ENCODE measurements around the gene CCDC187. TPM values are rescaled to one million over a fixed set of nuclear protein-coding genes. Genes with fewer than 3 reads are reported as not detected.

The CCDC187 gene
- polyA plus RNA-seq, 3 donors from 2014 or later, result not detected

DNA sequence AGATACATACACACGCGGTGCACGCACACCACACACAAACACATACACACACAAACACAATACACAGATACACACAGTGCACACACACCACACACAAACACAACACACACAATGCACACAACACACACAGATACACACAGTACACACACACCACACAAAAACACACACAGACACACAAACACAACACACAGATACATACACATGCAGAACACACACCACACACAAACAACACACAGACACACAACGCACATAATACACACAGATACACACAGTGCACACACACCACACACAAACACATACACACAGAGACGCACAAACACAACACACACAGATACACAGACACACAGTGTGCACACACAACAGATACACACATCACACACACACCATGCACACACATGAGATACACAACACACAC lies 5.9 kb upstream of the CCDC187 start:
- H3K36me3 Mint-ChIP-seq, result no peaks in the 10 kb centered on the region
- H3K27ac Mint-ChIP-seq, result no peak overlapping the region
- no peak for DNase-seq
- H3K4me3 Mint-ChIP-seq, result no peak overlapping the region
- H3K9me3 Mint-ChIP-seq, result no peaks in the 10 kb centered on the region
- H3K4me1 Mint-ChIP-seq, result peaks cover 5 to 8% of the 10 kb centered on the region in 2 donors
- H3K27me3 Mint-ChIP-seq (ENCODE audit: low read depth in 3 of 3), result peaks cover 6 to 18% (median 7%) of the 10 kb centered on the region in 3 donors

DNA sequence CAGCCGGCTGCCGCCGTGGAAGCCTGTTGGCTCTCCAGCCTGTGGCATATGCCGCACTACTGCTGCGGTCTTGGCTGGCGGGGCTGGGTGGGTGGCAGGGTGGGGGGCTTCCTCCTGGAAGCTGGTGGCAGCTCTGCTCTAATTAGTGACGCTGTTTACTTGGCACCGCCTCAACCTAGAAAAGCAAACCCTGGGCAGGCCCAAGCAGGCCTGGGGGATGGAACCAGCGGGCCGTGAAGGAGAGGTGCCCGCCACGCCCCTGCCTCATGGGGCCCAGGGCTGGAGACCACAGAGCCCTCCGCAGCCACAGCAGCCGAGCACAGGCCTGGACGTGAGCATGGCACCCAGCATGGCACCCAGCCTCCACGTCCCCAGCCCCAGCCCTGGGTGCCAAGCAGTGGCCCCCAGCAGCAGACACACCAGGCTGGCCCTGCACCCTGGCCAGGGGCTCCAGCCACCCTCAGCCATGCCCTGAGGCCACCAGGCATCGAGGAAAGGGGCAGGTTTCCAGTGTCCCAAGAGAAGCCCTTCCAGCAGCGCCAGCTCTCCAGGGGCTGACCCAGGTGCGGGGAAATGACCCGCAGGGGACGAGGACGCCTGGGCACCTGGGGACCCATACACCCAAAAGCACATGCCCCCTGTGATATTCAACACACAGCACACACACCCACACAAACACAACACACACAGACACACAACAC lies 5.4 kb upstream of the CCDC187 start:
- H3K4me3 Mint-ChIP-seq, result no peak overlapping the region
- peaks cover under 1 to 4% of the 10 kb centered on the region in 2 donors for H3K4me1 Mint-ChIP-seq
- H3K36me3 Mint-ChIP-seq, result no peaks in the 10 kb centered on the region
- H3K27me3 Mint-ChIP-seq (ENCODE audit: low read depth in 3 of 3), result peaks cover 0 to 12% (median 2%) of the 10 kb centered on the region in 3 donors
- no peak overlapping the region for H3K27ac Mint-ChIP-seq
- peak in 2 of 3 donors; percentile 37 to 45 for DNase-seq
- H3K9me3 Mint-ChIP-seq, result no peaks in the 10 kb centered on the region

DNA sequence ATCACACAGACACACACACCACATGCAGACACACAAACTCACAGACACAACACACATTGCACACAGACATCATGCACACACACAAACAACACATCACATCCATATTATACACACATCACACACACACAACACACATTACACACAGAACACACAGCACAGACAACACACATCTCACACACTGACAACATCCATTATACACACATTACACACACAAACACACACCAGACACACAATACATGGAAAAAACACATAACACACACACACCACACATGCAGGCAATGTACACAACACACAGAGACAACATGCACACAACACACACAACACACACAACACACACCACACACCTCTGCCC lies 4.8 kb upstream of the CCDC187 start:
- H3K27ac Mint-ChIP-seq, result no peak overlapping the region
- H3K4me1 Mint-ChIP-seq, result peaks cover 0 to 4% of the 10 kb centered on the region in 2 donors
- no peak overlapping the region for H3K4me3 Mint-ChIP-seq
- H3K9me3 Mint-ChIP-seq, result no peaks in the 10 kb centered on the region
- no peaks in the 10 kb centered on the region for H3K36me3 Mint-ChIP-seq
- H3K27me3 Mint-ChIP-seq (ENCODE audit: low read depth in 3 of 3), result peaks cover 0 to 7% (median 0%) of the 10 kb centered on the region in 3 donors
- DNase-seq, result no peak

DNA sequence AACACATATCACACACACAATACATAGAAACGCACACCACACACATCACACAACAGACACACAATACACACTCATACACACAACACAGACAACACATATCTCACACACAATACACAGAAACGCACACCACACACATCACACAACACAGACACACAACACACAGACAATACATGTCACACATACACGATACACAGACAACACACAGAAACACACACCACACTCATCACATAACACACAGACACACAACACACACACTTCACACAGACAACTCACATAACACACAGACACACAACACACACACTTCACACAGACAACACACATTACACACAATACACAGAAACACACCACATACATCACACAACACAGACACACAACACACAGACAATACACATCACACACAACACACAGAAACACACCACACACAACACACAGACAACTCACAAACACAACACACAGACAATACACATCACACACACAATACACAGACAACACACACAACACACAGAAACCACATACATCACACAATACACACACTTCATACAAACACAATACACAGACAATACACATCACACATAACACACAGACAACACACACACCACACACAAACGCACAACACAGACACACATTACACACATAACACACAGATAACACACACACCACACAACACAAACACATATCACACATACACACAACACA lies 4.3 kb upstream of the CCDC187 start:
- no peak overlapping the region for H3K4me3 Mint-ChIP-seq
- H3K9me3 Mint-ChIP-seq, result no peaks in the 10 kb centered on the region
- H3K27me3 Mint-ChIP-seq (ENCODE audit: low read depth in 3 of 3), result peaks cover 0 to 5% (median 0%) of the 10 kb centered on the region in 3 donors
- H3K36me3 Mint-ChIP-seq, result no peaks in the 10 kb centered on the region
- H3K27ac Mint-ChIP-seq, result no peak overlapping the region
- peaks cover 0 to 4% of the 10 kb centered on the region in 2 donors for H3K4me1 Mint-ChIP-seq
- DNase-seq, result no peak

DNA sequence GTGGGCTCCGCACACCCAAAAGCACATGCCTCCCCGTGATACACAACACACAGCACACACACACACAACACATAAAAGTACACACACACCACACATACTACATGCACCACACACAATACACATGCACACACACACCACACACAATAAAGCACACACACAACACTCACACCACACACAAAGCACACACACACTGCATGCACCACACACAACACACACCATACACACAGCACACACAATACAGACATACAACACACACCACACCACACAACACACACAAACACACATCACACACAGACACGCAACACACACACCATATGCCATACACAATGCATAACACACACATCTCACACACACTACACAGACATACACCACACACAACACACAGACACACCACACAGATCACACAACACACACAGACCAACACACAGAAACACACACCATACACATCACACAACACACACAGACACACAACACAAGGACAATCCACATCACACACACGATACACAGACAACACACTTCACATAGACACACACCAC lies 3.4 kb upstream of the CCDC187 start:
- Mint-ChIP-seq H3K36me3 (no peaks in the 10 kb centered on the region), H3K4me3 (no peak overlapping the region), H3K9me3 (no peaks in the 10 kb centered on the region), H3K4me1 (peaks cover 0 to 4% of the 10 kb centered on the region in 2 donors), H3K27ac (no peak overlapping the region), H3K27me3 (ENCODE audit: low read depth in 3 of 3) (peaks cover 0 to 2% (median 1%) of the 10 kb centered on the region in 3 donors)
- DNase-seq, result no peak

DNA sequence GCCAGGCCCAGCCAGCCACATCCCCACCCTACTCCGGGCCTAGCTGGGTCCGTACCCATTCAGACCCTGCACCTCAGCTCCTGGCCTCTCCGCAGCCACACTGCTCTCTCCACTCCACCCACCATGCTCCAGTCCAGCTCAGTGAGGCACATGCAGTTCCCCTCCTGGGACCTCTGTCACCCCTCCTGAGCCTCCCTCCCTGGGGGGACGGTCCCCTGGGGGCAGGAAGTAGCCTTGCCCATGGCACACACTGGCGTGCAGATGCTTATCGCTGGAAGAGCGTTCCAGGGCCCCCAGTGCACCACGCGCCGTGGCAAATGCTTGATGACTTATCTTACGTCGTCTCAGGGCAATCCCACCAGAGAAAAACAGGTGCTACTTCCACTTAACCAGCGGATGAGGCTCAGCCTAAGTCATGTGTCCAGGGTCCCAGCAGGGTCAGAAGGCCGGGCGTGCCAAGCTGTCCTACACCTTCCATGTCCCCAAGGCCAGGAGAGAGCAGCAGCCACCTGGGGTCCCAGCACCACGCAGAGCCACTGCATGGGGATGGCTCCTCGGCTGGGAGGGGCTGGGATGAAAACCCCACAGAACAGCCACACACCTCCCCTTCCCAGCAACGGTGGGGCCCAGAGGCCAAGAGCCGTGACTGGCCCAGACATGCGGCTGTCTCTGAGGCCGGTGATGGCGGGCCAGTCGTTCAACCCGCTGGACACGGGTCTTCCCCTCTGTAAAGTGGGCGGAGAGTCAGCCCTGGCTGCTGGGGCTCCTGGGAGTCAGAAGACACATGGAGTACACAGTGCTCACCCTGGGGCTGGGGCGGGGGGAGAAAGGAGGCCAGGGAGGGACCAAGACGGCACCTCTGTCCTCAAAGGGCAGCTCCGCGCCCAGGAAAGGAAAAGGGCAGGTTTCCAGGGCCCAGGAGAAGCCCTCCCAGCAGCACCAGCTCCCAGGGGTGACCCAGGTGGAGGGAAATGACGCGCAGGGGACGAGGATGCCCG lies 2.6 kb upstream of the CCDC187 start:
- peak in 1 of 3 donors; percentile 15 for DNase-seq
- Mint-ChIP-seq H3K4me3 (no peak overlapping the region), H3K27me3 (ENCODE audit: low read depth in 3 of 3) (peaks cover 0 to 2% (median 1%) of the 10 kb centered on the region in 3 donors)

DNA sequence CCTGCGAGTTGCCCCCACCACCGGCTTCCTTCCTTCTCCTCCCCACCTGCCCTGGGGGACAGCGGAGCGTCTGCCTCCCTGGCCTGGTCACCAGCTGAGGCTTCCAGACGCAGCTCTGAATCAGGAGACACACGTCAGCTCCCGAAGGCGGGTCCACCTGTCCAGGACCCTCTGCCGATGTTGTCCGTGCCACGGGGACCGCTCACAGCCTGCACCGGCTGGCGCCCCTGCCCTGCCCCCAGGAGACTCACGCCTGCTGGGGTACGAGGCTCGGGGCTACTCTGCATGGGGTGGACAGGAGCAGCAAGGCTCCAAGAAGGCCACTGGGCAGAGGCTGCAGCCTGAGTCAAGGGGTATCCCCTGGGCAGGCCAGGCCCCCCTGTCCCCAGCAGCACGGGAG lies 1.9 kb upstream of the CCDC187 start:
- peaks cover 1 to 2% (median 2%) of the 10 kb centered on the region in 3 donors for H3K27me3 Mint-ChIP-seq (ENCODE audit: low read depth in 3 of 3)
- H3K9me3 Mint-ChIP-seq, result no peaks in the 10 kb centered on the region
- no peak overlapping the region for H3K4me3 Mint-ChIP-seq
- H3K4me1 Mint-ChIP-seq, result peaks cover 0 to 4% of the 10 kb centered on the region in 2 donors
- no peaks in the 10 kb centered on the region for H3K36me3 Mint-ChIP-seq
- H3K27ac Mint-ChIP-seq, result peak overlapping the region in 1 of 6 donors; percentile 42
- DNase-seq, result no peak

More for the DNA sequence above, 2.6 kb upstream of the CCDC187 start:
- Mint-ChIP-seq H3K9me3 (no peaks in the 10 kb centered on the region), H3K36me3 (no peaks in the 10 kb centered on the region), H3K4me1 (peaks cover 0 to 4% of the 10 kb centered on the region in 2 donors), H3K27ac (peak overlapping the region in 2 of 6 donors; percentile 23 to 42)

DNA sequence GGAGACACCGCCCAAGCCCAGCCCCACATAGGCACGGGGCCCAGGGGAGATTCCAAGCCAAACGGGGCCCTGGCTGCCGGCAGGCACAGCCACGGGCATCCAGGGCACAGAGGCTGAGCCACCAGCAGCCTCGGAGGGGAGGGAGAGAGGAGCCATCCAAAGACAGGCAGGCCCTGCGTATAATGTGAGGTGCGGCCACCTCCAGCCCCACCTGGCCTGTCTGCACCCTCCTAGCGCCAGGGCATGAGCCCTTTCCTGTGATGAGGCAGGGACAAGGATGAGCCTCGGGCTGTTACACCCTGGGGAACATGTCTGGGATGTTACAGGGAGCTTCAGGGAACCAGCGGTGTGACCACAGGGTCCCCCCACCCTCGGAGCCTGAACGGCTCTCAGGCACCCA lies 1.1 kb upstream of the CCDC187 start:
- Mint-ChIP-seq H3K36me3 (no peaks in the 10 kb centered on the region), H3K4me1 (peaks cover 0 to 4% of the 10 kb centered on the region in 2 donors), H3K27ac (no peak overlapping the region), H3K4me3 (no peak overlapping the region), H3K9me3 (no peaks in the 10 kb centered on the region), H3K27me3 (ENCODE audit: low read depth in 3 of 3) (peaks cover 1 to 2% (median 2%) of the 10 kb centered on the region in 3 donors)
- no peak for DNase-seq

DNA sequence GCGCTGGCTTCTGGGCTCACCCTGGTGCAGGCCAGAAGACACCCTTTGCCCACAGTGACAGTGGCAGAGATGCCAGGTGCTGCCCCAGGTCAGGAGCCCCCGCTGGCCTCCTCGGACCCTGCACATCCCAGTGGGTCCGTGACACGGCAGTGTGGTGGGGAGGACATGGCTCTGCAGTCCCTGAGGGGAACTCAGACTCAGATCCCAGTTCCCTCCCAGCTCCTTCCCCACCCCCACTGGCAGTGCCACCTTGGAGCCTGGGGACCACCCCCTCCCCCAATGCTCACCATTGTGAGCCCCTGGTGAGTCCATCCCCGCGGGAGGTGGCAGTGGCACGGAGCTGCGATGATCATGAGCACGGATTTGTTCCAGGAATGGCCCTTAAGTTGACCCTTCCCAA lies 562 bp upstream of the CCDC187 start:
- no peak overlapping the region for H3K27ac Mint-ChIP-seq
- H3K9me3 Mint-ChIP-seq, result no peaks in the 10 kb centered on the region
- H3K4me3 Mint-ChIP-seq, result no peak overlapping the region
- H3K4me1 Mint-ChIP-seq, result peaks cover 0 to 4% of the 10 kb centered on the region in 2 donors
- H3K27me3 Mint-ChIP-seq (ENCODE audit: low read depth in 3 of 3), result peaks cover 1 to 2% (median 2%) of the 10 kb centered on the region in 3 donors
- DNase-seq, result no peak
- H3K36me3 Mint-ChIP-seq, result no peaks in the 10 kb centered on the region

DNA sequence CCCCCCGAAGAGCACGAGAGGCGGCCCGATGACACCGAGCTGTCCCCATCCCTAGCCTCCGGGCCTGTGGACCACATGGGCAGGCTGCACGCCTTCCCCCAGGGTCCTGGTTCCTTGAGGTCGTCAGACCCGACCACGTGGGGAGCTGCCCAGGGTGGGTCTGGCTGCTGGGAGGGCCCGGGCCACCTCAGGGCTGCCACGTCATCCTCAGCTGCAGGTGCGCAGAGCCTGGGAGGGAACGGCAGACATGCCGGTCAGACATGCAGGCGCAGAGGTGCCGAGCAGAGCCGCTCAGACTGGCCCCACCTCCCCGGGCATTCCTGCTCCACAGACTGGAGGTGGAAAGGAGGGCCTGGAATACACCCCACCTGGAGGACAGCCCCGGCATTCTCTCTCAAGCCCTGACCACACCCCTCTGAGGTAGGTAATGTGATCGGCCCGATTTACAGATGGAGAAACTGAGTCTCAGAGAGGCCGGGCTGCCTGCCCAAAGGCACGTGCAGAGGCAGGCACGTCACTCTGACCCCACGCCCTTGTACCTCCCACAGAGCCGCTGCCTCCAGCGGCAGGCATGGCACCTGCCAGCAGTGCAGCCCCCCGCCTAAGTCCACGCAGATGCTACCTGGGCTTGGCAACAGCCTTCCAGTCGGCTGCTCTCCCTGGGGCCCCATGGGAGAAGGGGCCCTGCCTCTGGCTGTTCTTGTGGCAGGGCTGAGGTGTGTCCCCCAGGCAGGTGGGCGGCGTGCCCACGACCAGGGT lies 649 bp downstream of the CCDC187 start:
- H3K36me3 Mint-ChIP-seq, result no peaks in the 10 kb centered on the region
- H3K27me3 Mint-ChIP-seq (ENCODE audit: low read depth in 3 of 3), result peaks cover 2 to 4% (median 3%) of the 10 kb centered on the region in 3 donors
- H3K27ac Mint-ChIP-seq, result no peak overlapping the region
- peaks cover 0 to 4% of the 10 kb centered on the region in 2 donors for H3K4me1 Mint-ChIP-seq
- no peak overlapping the region for H3K4me3 Mint-ChIP-seq
- H3K9me3 Mint-ChIP-seq, result no peaks in the 10 kb centered on the region
- DNase-seq, result no peak

DNA sequence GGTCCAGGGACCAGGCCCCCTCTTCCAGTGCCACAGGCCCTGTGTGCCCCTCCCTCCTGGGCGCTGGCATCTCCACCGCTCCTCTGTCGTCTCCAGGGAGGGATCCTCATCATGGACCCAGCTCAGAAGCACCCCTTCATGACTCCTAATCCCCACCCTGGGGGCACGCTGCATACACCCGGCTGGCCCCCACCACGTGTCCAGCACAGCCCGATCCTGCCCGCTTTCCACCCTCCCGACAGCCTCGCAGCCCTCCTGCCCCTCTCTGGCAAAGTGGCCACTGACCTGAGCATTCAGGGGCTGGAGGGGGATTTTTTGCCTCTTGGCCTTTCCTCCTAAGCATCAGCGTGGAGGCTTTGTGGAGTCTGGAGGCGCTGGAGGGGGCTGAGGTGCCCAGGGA lies 1.4 kb downstream of the CCDC187 start:
- Mint-ChIP-seq H3K27me3 (ENCODE audit: low read depth in 3 of 3) (peaks cover 2 to 4% (median 3%) of the 10 kb centered on the region in 3 donors), H3K4me1 (peaks cover 0 to 4% of the 10 kb centered on the region in 2 donors), H3K9me3 (no peaks in the 10 kb centered on the region), H3K4me3 (no peak overlapping the region), H3K27ac (no peak overlapping the region), H3K36me3 (no peaks in the 10 kb centered on the region)
- DNase-seq, result no peak

DNA sequence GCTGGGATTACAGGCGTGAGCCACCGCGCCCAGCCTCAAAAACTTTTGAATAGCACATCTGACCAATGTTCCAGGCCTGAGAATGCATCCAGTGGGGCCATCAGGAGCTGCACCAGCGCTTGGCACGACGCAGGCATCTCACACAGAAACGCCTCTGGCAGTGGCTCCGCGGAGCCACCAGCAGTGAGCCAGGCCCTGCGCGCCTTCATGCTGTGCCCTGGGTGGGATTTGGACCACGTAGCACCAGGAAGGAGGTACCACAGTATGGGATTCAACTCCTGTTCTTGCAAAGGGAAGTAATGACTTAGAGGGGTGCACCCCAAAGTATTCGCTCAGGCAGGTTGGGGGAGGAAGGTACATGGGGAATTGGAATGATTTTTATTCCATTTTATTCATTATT lies 3.0 kb downstream of the CCDC187 start:
- no peak overlapping the region for H3K27ac Mint-ChIP-seq
- no peak overlapping the region for H3K4me3 Mint-ChIP-seq
- H3K36me3 Mint-ChIP-seq, result no peaks in the 10 kb centered on the region
- peaks cover 2 to 4% (median 2%) of the 10 kb centered on the region in 3 donors for H3K27me3 Mint-ChIP-seq (ENCODE audit: low read depth in 3 of 3)
- H3K9me3 Mint-ChIP-seq, result no peaks in the 10 kb centered on the region
- no peaks in the 10 kb centered on the region for H3K4me1 Mint-ChIP-seq
- no peak for DNase-seq

DNA sequence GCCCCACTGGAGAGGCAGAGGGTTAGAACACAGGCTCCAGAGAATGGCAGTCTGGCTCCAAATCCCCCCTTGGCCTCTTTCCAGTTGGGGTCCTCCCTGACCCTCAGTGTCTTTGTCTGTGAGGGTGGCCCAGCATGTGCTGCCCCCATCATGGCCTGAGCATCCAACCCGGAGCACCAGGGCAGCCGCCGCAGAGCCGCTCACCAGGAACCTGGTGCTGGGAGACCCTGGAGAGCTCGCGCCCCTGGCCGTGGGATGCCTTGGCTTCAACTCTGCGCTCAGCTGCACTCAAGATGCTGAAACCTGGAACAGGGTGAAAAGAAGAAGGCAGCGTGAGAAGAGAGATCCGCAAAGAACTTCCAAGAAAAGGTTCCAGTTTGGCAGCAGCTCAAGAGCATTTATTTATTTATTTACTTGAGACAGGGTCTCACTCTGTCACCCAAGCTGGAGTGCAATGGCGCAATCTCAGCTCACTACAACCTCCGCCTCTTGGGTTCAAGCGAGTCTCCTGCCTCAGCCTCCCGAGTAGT lies 3.8 kb downstream of the CCDC187 start:
- Mint-ChIP-seq H3K27me3 (ENCODE audit: low read depth in 3 of 3) (peaks cover 2 to 4% (median 2%) of the 10 kb centered on the region in 3 donors), H3K4me1 (no peaks in the 10 kb centered on the region), H3K27ac (no peak overlapping the region), H3K36me3 (no peaks in the 10 kb centered on the region), H3K9me3 (no peaks in the 10 kb centered on the region), H3K4me3 (no peak overlapping the region)
- no peak for DNase-seq
